HG03565 (cell line): ENCODE results near the gene AKT1.
A peak's percentile ranks its signal among the peaks of the same experiment; 100 is the strongest.
"Not testable (repeated sequence)": the region's sequence is repeated elsewhere in the genome, so short reads cannot be mapped to it uniquely, and the experiment has no call there.

Experiments
- ATAC-seq: cut with Tn5 transposase; IDR thresholded peaks from one replicate; pipeline ENCODE4 v1.9.1; 2021; ENCODE audit warnings: mild to moderate bottlenecking, moderate library complexity; ENCODE audit not compliant: unreplicated experiment

Gene AKT1

GRCh38 chr14:104756477-104757237 is 38.9 kb downstream of the AKT1 start:
- no peak for ATAC-seq

GRCh38 chr14:104755621-104756020 is 39.9 kb downstream of the AKT1 start:
- ATAC-seq, result no peak

- ATAC-seq, result no peak
These were observed 41.2 kb downstream of the AKT1 start for GRCh38 chr14:104754213-104754851.

- ATAC-seq, result no peak
These were observed 41.9 kb downstream of the AKT1 start for GRCh38 chr14:104753528-104754212.

- peak; percentile 82 for ATAC-seq
These were observed 42.6 kb downstream of the AKT1 start, which contains the start of gene SIVA1 for GRCh38 chr14:104752735-104753527. SIVA1 (plus strand) TSS chr14:104753147; CDS start chr14:104753202, 55 bp downstream.

GRCh38 chr14:104752423-104752734 is 43.2 kb downstream of the AKT1 start:
- peak; percentile 3 for ATAC-seq

GRCh38 chr14:104751539-104752422 is 43.8 kb downstream of the AKT1 start:
- ATAC-seq, result no peak

- not testable (repeated sequence) for ATAC-seq
These were observed 44.8 kb downstream of the AKT1 start for GRCh38 chr14:104750753-104751057.

- ATAC-seq, result no peak
These were observed 45.3 kb downstream of the AKT1 start for GRCh38 chr14:104750056-104750752.

- ATAC-seq, result no peak
These were observed 46.4 kb downstream of the AKT1 start for GRCh38 chr14:104749111-104749649.

GRCh38 chr14:104747876-104748275 is 47.7 kb downstream of the AKT1 start:
- no peak for ATAC-seq

GRCh38 chr14:104746934-104747481 is 48.5 kb downstream of the AKT1 start:
- ATAC-seq, result no peak

GRCh38 chr14:104746071-104746545 is 49.4 kb downstream of the AKT1 start:
- no peak for ATAC-seq

GRCh38 chr14:104745431-104745830 is 50.1 kb downstream of the AKT1 start:
- no peak for ATAC-seq

- ATAC-seq, result no peak
These were observed 51.1 kb downstream of the AKT1 start for GRCh38 chr14:104744484-104744883.

- ATAC-seq, result no peak
These were observed 51.8 kb downstream of the AKT1 start for GRCh38 chr14:104743461-104744380.

- no peak for ATAC-seq
These were observed 52.7 kb downstream of the AKT1 start for GRCh38 chr14:104742586-104743455.
